Measurements from ENCODE around the gene ISG15.
A peak's percentile ranks its signal among the peaks of the same experiment; 100 is the strongest.

Gene ISG15

GRCh38 chr1:1013105-1013921 is at the start of gene ISG15:
Gene ISG15 (plus strand): TSS chr1:1013497. CDS start chr1:1013574, 77 bp downstream.
- Histone ChIP-seq H3F3A (ENCODE audit: insufficient read depth, low read length) (no peaks in the 10 kb centered on the region), H3K27ac (ENCODE audit: low read depth, low read length, poor library complexity, severe bottlenecking) (peak within 1 kb of the TSS; percentile 55), H3K36me3 (ENCODE audit: insufficient read depth, low read length) (no peaks in the 10 kb centered on the region; the same call in 1 of the 2 replicates), H4K20me1 (ENCODE audit: insufficient read depth, low read length) (no peaks in the 10 kb centered on the region), H3K79me2 (ENCODE audit: insufficient read depth, low read length) (no peaks in the 10 kb centered on the region), H3K9me3 (ENCODE audit: low read length) (no peaks in the 10 kb centered on the region), H2AFZ (ENCODE audit: low read length) (0 out of 2 replicates have a peak within 1 kb of the TSS, but pooled peaks have one; percentile 32), H3K4me2 (ENCODE audit: low read length) (peak within 1 kb of the TSS; percentile 88), H3K27me3 (ENCODE audit: insufficient read depth, low read length) (no peaks in the 10 kb centered on the region), H3K4me1 (ENCODE audit: insufficient read depth, low read length, severe bottlenecking) (peaks cover 23% of the 10 kb centered on the region), H3K9me2 (ENCODE audit: low read depth, low read length) (no peaks in the 10 kb centered on the region), H3K4me3 (ENCODE audit: low read depth, low read length, poor library complexity, severe bottlenecking) (peak within 1 kb of the TSS; percentile 80), H3K9ac (ENCODE audit: low read length) (peak within 1 kb of the TSS; percentile 73)
- TF ChIP-seq CTCF (IDR thresholded peaks at IDR 0.05; ENCODE audit: low read length): no peak
- no peak for TF ChIP-seq EZH2 (IDR thresholded peaks at IDR 0.05; ENCODE audit: borderline replicate concordance, low read length)

GRCh38 chr1:963746-964525 is 49.4 kb upstream of the ISG15 start:
- Histone ChIP-seq H3K9me2 (ENCODE audit: low read depth, low read length) (no peaks in the 10 kb centered on the region), H3K36me3 (ENCODE audit: insufficient read depth, low read length) (no peaks in the 10 kb centered on the region; the same call in 1 of the 2 replicates), H3F3A (ENCODE audit: insufficient read depth, low read length) (no peaks in the 10 kb centered on the region), H2AFZ (ENCODE audit: low read length) (no peak overlapping the region), H3K9me3 (ENCODE audit: low read length) (no peaks in the 10 kb centered on the region), H3K27me3 (ENCODE audit: insufficient read depth, low read length) (no peaks in the 10 kb centered on the region; the same call in 1 of the 2 replicates), H3K4me3 (ENCODE audit: low read depth, low read length, poor library complexity, severe bottlenecking) (no peak overlapping the region), H3K4me2 (ENCODE audit: low read length) (no peak overlapping the region), H3K79me2 (ENCODE audit: insufficient read depth, low read length) (peaks cover under 1% of the 10 kb centered on the region; the same call in 1 of the 2 replicates), H3K9ac (ENCODE audit: low read length) (no peak overlapping the region), H3K27ac (ENCODE audit: low read depth, low read length, poor library complexity, severe bottlenecking) (no peak overlapping the region), H3K4me1 (ENCODE audit: insufficient read depth, low read length, severe bottlenecking) (peaks cover 30% of the 10 kb centered on the region), H4K20me1 (ENCODE audit: insufficient read depth, low read length) (no peaks in the 10 kb centered on the region)
- TF ChIP-seq EZH2 (IDR thresholded peaks at IDR 0.05; ENCODE audit: borderline replicate concordance, low read length) (no peak), CTCF (IDR thresholded peaks at IDR 0.05; ENCODE audit: low read length) (no peak)

- no peaks in the 10 kb centered on the region for H3F3A ChIP-seq (ENCODE audit: insufficient read depth, low read length)
- H3K27ac ChIP-seq (ENCODE audit: low read depth, low read length, poor library complexity, severe bottlenecking): no peak overlapping the region
- H3K4me1 ChIP-seq (ENCODE audit: insufficient read depth, low read length, severe bottlenecking): peaks cover 26% of the 10 kb centered on the region
- H3K27me3 ChIP-seq (ENCODE audit: insufficient read depth, low read length): no peaks in the 10 kb centered on the region; the same call in 1 of the 2 replicates
- no peak overlapping the region for H3K4me2 ChIP-seq (ENCODE audit: low read length)
- H3K9ac ChIP-seq (ENCODE audit: low read length): no peak overlapping the region
- no peak overlapping the region for H2AFZ ChIP-seq (ENCODE audit: low read length)
- H3K4me3 ChIP-seq (ENCODE audit: low read depth, low read length, poor library complexity, severe bottlenecking): no peak overlapping the region
- H3K9me2 ChIP-seq (ENCODE audit: low read depth, low read length): no peaks in the 10 kb centered on the region
- no peaks in the 10 kb centered on the region for H3K79me2 ChIP-seq (ENCODE audit: insufficient read depth, low read length)
- TF ChIP-seq EZH2 (IDR thresholded peaks at IDR 0.05; ENCODE audit: borderline replicate concordance, low read length): no peak
- no peak for TF ChIP-seq CTCF (IDR thresholded peaks at IDR 0.05; ENCODE audit: low read length)
- H3K36me3 ChIP-seq (ENCODE audit: insufficient read depth, low read length): no peaks in the 10 kb centered on the region; the same call in 1 of the 2 replicates
- no peaks in the 10 kb centered on the region for H3K9me3 ChIP-seq (ENCODE audit: low read length)
- no peaks in the 10 kb centered on the region for H4K20me1 ChIP-seq (ENCODE audit: insufficient read depth, low read length)
These were observed 48.4 kb upstream of the ISG15 start for GRCh38 chr1:964691-965525.
